OCI-LY1 (cell line): ENCODE results near the gene POLR2F.

Source experiments
- EZH2 ChIP-seq: fragments of 200-600 bp; sonication (generic), shearing (Covaris generic); IDR thresholded peaks from 2 replicates; pipeline ENCODE4 v1.8.0; 2017; ENCODE audit warnings: borderline replicate concordance, mixed run types, mild to moderate bottlenecking, antibody characterized with exemption, low read length, moderate library complexity, mixed read lengths
- TF ChIP-seq, protein P1 (sequence below): fragments of 200-600 bp; sonication (generic), shearing (Covaris generic); IDR thresholded peaks from 2 replicates; pipeline ENCODE4 v1.5.1; 2017; ENCODE audit warnings: mild to moderate bottlenecking, antibody characterized with exemption, low read length, moderate library complexity, mixed read lengths

DNA sequence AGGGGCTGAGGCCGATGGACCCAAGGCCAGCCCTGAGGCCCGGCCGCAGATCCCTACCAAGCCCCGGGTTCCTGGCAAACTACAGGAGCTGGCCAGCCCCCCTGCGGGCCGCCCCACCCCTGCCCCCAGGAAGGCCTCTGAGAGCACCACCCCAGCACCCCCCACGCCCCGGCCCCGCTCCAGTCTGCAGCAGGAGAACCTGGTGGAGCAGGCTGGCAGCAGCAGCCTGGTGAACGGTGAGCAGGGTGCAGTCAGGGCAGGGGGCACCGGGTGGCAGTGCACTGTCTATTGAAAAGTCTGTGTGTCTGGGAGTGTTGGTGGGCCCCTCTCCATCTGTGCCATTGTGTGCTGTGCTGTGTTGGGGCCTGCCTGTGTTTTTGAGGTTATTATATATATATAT is 31.3 kb upstream of the POLR2F start:
- TF ChIP-seq, protein P1, sequence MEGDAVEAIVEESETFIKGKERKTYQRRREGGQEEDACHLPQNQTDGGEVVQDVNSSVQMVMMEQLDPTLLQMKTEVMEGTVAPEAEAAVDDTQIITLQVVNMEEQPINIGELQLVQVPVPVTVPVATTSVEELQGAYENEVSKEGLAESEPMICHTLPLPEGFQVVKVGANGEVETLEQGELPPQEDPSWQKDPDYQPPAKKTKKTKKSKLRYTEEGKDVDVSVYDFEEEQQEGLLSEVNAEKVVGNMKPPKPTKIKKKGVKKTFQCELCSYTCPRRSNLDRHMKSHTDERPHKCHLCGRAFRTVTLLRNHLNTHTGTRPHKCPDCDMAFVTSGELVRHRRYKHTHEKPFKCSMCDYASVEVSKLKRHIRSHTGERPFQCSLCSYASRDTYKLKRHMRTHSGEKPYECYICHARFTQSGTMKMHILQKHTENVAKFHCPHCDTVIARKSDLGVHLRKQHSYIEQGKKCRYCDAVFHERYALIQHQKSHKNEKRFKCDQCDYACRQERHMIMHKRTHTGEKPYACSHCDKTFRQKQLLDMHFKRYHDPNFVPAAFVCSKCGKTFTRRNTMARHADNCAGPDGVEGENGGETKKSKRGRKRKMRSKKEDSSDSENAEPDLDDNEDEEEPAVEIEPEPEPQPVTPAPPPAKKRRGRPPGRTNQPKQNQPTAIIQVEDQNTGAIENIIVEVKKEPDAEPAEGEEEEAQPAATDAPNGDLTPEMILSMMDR = no peak
- no peak for TF ChIP-seq EZH2
